ENCODE results near the gene NSUN4. TPM values are rescaled to one million over a fixed set of nuclear protein-coding genes. Genes with fewer than 3 reads are reported as not detected.

NSUN4 gene
- total and polyA plus RNA-seq, 9 of the 15 experiments (the other 6 are each of a cell fraction or from before 2014, with no cell fraction given) = 33.4 to 60.2 (median 46.3) TPM

- Histone ChIP-seq H3K4me2 (ENCODE audit: insufficient read depth, low read length) (no peak overlapping the region), H3K4me3 (no peak overlapping the region), H3K4me1 (replicated peaks in 1 of 2; ENCODE audit: control insufficient read depth in 2 of 2, insufficient read depth in 2 of 2, low read length in 2 of 2) (peaks cover 2 to 5% of the 10 kb centered on the region in 2 experiments; a peak in 4 of 5 replicates), H3K27me3 (ENCODE audit: control insufficient read depth in 2 of 2, insufficient read depth in 2 of 2, low read length in 2 of 2) (no peaks in the 10 kb centered on the region), H3K9ac (ENCODE audit: insufficient read depth in 1 of 2, low read depth in 2 of 2, low read length in 2 of 2) (no peak overlapping the region), H3K27ac (ENCODE audit: extremely low read depth, low read depth, low read length) (no peak overlapping the region), H3K79me2 (ENCODE audit: control insufficient read depth, insufficient read depth, low read length) (no peaks in the 10 kb centered on the region), H3K9me1 (ENCODE audit: control insufficient read depth, insufficient read depth, low read length) (no peaks in the 10 kb centered on the region), H4K20me1 (replicated peaks; ENCODE audit: control insufficient read depth, insufficient read depth, low read length) (no peaks in the 10 kb centered on the region), H3K9me3 (replicated peaks; ENCODE audit: control insufficient read depth, insufficient read depth, low read depth, low read length) (no peaks in the 10 kb centered on the region), H2AFZ (ENCODE audit: low read depth, low read length) (peak overlapping the region; percentile 43; the same call in 1 of the 2 replicates), H3K36me3 (ENCODE audit: control insufficient read depth, insufficient read depth, low read length) (no peaks in the 10 kb centered on the region)
- FAIRE-seq (peak; percentile 86), DNase-seq (ENCODE audit: extremely low read depth in 1 of 4, low spot score in 3 of 4) (peak in 2 of 4 experiments; percentile 71 to 77), ATAC-seq (peak; percentile 98)
- in situ Hi-C loops (cut with MboI) (no loop called here), intact Hi-C loops (cut with micrococcal nuclease) (loop anchor here (1.0 to 5.0 kb wide), 3 partner anchors 15 to 195 kb away; no protein-coding TSS in a partner anchor)
- ChIA-PET POLR2A (interaction anchor here (0.6 to 2.7 kb wide), 19 partner anchors 10 to 271 kb away, joined by 3 to 19 read pairs (median 4); partner anchors contain the start of genes LRRC41, MKNK1, RAD54L and UQCRH), CTCF (ENCODE audit: low intra/inter-chr PET ratio) (interaction anchor here (1.9 to 2.7 kb wide), 2 partner anchors 15 to 196 kb away, joined by 8 to 23 read pairs; no protein-coding TSS in a partner anchor)
- WGBS (ENCODE audit: insufficient coverage, low coverage, missing lambda C conversion rate) = 40% methylated on average over 9 of the region's 9 CpGs
- no TSS peak for BruUV-seq (replicated peaks)
- TF ChIP-seq STAT5A (IDR thresholded peaks at IDR 0.05; ENCODE audit: borderline replicate concordance, low read length) (0 out of 2 replicates have a peak, but pooled peaks have one; percentile 16), IRF2 (CRISPR knock-in tag; IDR thresholded peaks at IDR 0.05) (no peak), RFX1 (IDR thresholded peaks at IDR 0.05) (peak; percentile 81), RAD21 (CRISPR knock-in tag; conservative IDR thresholded peaks at IDR 0.05 in 1 of 2, IDR thresholded peaks at IDR 0.05 in 1 of 2) (peak; percentile 73 to 86), TBP (optimal IDR thresholded peaks at IDR 0.05; ENCODE audit: low read depth, low read length) (peak; percentile 72), TSHZ1 (CRISPR knock-in tag; IDR thresholded peaks at IDR 0.05) (no peak), MTA3 (IDR thresholded peaks at IDR 0.05; ENCODE audit: borderline replicate concordance) (peak; percentile 59; the same call in 1 of the 2 replicates), RNF219 (CRISPR knock-in tag; IDR thresholded peaks at IDR 0.05) (no peak), NR4A1 (CRISPR knock-in tag; IDR thresholded peaks at IDR 0.05) (no peak), NR4A1 (tag; IDR thresholded peaks at IDR 0.05) (no peak), CBX1 (IDR thresholded peaks at IDR 0.05; ENCODE audit: low read depth) (no peak), ZNF146 (CRISPR knock-in tag; IDR thresholded peaks at IDR 0.05; ENCODE audit: unreplicated experiment) (no peak), SMC3 (conservative IDR thresholded peaks at IDR 0.05; ENCODE audit: insufficient read depth, low read depth, low read length) (peak; percentile 36; the same call in 1 of the 2 replicates), FOXK2 (conservative IDR thresholded peaks at IDR 0.05 in 1 of 2, IDR thresholded peaks at IDR 0.05 in 1 of 2; ENCODE audit: low read depth in 2 of 2) (peak; percentile 88 to 89), TBL1XR1 (IDR thresholded peaks at IDR 0.05; ENCODE audit: low read length in 2 of 2) (peak in 1 of 2 experiments; percentile 44; a peak in 1 of 4 replicates)
Observed at GRCh38 chr1:46333300-46334029, 7.1 kb upstream of the NSUN4 start.
